HepG2 (cell line): ENCODE data around the gene OR52B4.

Source experiments
- FOXK2 ChIP-seq: fragments of 450-650 bp; IDR thresholded peaks from 2 replicates; pipeline ENCODE4 v1.6.1; 2016
- MXD4 ChIP-seq: IDR thresholded peaks from 2 replicates; pipeline ENCODE4 v1.6.1; 2016; ENCODE audit warnings: mild to moderate bottlenecking, missing biosample characterization, missing genetic modification reagents
- TF ChIP-seq, protein P1 (sequence below), 2 experiments: sonication (generic) in 1 of 2; formaldehyde crosslinking in 1 of 2; IDR thresholded peaks; 2 replicates each; pipeline versions ENCODE4 v1.5.1 to v1.6.1; 2011 to 2020; ENCODE audit warnings: borderline replicate concordance in 1 of 2, low read depth in 1 of 2, low read length in 1 of 2, mild to moderate bottlenecking in 1 of 2, missing genetic modification reagents in 1 of 2, moderate library complexity in 1 of 2
- TF ChIP-seq, protein P2 (sequence below): sonication (generic); formaldehyde crosslinking; IDR thresholded peaks from 2 replicates; pipeline ENCODE4 v1.5.1; 2020; ENCODE audit warnings: mild to moderate bottlenecking, moderate library complexity, missing genetic modification reagents
- TF ChIP-seq, protein P3 (sequence below): sonication (generic); formaldehyde crosslinking; IDR thresholded peaks from 2 replicates; pipeline ENCODE4 v1.5.0; 2020; ENCODE audit warnings: mild to moderate bottlenecking, missing genetic modification reagents, moderate library complexity

DNA sequence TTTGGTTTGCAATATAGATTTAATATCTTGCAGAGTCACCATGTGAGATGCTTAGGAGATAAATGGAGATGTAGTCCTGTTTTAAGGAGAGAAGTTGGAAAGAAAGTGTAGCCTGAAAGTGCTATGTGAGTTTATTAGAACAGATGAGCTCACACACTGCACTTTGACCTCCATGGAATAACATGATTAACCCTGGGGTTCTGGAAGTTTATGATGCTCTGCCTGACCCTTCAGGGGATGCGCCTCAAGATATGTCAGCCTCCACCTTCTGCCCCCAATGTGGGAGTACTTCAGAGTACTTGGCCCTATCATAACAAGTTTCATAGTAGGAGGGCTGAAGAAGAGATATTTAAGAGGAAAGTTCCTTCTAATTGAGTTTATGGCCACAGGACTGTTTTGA lies 48.6 kb upstream of the OR52B4 start:
- TF ChIP-seq, protein P1, sequence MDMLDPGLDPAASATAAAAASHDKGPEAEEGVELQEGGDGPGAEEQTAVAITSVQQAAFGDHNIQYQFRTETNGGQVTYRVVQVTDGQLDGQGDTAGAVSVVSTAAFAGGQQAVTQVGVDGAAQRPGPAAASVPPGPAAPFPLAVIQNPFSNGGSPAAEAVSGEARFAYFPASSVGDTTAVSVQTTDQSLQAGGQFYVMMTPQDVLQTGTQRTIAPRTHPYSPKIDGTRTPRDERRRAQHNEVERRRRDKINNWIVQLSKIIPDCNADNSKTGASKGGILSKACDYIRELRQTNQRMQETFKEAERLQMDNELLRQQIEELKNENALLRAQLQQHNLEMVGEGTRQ (IDR thresholded peaks at IDR 0.05; ENCODE audit: low read depth, low read length), result no peak
- TF ChIP-seq, protein P1 (CRISPR knock-in tag; IDR thresholded peaks at IDR 0.05; ENCODE audit: borderline replicate concordance), result no peak
- TF ChIP-seq MXD4 (CRISPR knock-in tag) (no peak), FOXK2 (no peak)
- TF ChIP-seq, protein P2, sequence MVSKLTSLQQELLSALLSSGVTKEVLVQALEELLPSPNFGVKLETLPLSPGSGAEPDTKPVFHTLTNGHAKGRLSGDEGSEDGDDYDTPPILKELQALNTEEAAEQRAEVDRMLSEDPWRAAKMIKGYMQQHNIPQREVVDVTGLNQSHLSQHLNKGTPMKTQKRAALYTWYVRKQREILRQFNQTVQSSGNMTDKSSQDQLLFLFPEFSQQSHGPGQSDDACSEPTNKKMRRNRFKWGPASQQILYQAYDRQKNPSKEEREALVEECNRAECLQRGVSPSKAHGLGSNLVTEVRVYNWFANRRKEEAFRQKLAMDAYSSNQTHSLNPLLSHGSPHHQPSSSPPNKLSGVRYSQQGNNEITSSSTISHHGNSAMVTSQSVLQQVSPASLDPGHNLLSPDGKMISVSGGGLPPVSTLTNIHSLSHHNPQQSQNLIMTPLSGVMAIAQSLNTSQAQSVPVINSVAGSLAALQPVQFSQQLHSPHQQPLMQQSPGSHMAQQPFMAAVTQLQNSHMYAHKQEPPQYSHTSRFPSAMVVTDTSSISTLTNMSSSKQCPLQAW (CRISPR knock-in tag), result no peak
- TF ChIP-seq, protein P3, sequence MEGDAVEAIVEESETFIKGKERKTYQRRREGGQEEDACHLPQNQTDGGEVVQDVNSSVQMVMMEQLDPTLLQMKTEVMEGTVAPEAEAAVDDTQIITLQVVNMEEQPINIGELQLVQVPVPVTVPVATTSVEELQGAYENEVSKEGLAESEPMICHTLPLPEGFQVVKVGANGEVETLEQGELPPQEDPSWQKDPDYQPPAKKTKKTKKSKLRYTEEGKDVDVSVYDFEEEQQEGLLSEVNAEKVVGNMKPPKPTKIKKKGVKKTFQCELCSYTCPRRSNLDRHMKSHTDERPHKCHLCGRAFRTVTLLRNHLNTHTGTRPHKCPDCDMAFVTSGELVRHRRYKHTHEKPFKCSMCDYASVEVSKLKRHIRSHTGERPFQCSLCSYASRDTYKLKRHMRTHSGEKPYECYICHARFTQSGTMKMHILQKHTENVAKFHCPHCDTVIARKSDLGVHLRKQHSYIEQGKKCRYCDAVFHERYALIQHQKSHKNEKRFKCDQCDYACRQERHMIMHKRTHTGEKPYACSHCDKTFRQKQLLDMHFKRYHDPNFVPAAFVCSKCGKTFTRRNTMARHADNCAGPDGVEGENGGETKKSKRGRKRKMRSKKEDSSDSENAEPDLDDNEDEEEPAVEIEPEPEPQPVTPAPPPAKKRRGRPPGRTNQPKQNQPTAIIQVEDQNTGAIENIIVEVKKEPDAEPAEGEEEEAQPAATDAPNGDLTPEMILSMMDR (CRISPR knock-in tag), result no peak
